Karpas-422 (cell line): Measurements from ENCODE around the gene PRKCE. TPM values are rescaled to one million over a fixed set of nuclear protein-coding genes. Genes with fewer than 3 reads are reported as not detected.
A peak's percentile ranks its signal among the peaks of the same experiment; 100 is the strongest.

Source experiments
- DNase-seq: peaks from one replicate; pipeline ENCODE4 v3.0.0-alpha.2; 2015
- H2AFZ ChIP-seq: fragments of 200-600 bp; sonication (generic); 2 replicates; pipeline ENCODE4 v1.6.1; 2014; ENCODE audit warnings: antibody characterized with exemption, low read length, mixed read lengths
- H3K27ac ChIP-seq: fragments of 200-600 bp; sonication (generic); 2 replicates; pipeline ENCODE4 v1.5.1; 2014; ENCODE audit warnings: mild to moderate bottlenecking, low read length, moderate library complexity
- H3K27me3 ChIP-seq: fragments of 200-600 bp; sonication (generic); 2 replicates; pipeline ENCODE4 v1.6.1; 2014; ENCODE audit warnings: low read length, mixed read lengths
- H3K36me3 ChIP-seq: fragments of 200-600 bp; sonication (generic); 2 replicates; pipeline ENCODE4 v1.6.1; 2014; ENCODE audit warnings: low read length, mixed read lengths; ENCODE audit not compliant: insufficient read depth
- H3K4me1 ChIP-seq: fragments of 200-600 bp; sonication (generic); 2 replicates; pipeline ENCODE4 v1.6.1; 2014; ENCODE audit warnings: mild to moderate bottlenecking, low read length, mixed read lengths
- H3K4me2 ChIP-seq: fragments of 200-600 bp; sonication (generic); 2 replicates; pipeline ENCODE4 v1.6.1; 2014; ENCODE audit warnings: low read length, low read depth, mild to moderate bottlenecking; ENCODE audit not compliant: poor library complexity, severe bottlenecking
- H3K4me3 ChIP-seq: fragments of 200-600 bp; sonication (generic); 2 replicates; pipeline ENCODE4 v1.5.1; 2014; ENCODE audit warnings: mild to moderate bottlenecking, antibody characterized with exemption, low read length, mixed read lengths
- H3K79me2 ChIP-seq: fragments of 200-600 bp; sonication (generic); 2 replicates; pipeline ENCODE4 v1.6.1; 2014; ENCODE audit warnings: mild to moderate bottlenecking, low read length, mixed read lengths
- H3K9ac ChIP-seq: fragments of 200-600 bp; sonication (generic); 2 replicates; pipeline ENCODE4 v1.6.0; 2014; ENCODE audit warnings: low read length
- H3K9me2 ChIP-seq: fragments of 200-600 bp; sonication (generic), shearing (Covaris generic); replicated peaks from 2 replicates; pipeline ENCODE4 v1.6.0; 2014; ENCODE audit warnings: mild to moderate bottlenecking, low read length, moderate library complexity; ENCODE audit not compliant: insufficient read depth
- H3K9me3 ChIP-seq: fragments of 300-700, 200-600 bp; sonication (generic); 2 replicates; pipeline ENCODE4 v1.6.1; 2014; ENCODE audit warnings: low read length, mixed read lengths
- H4K20me1 ChIP-seq: fragments of 200-600 bp; sonication (generic); 2 replicates; pipeline ENCODE4 v1.6.1; 2014; ENCODE audit warnings: mild to moderate bottlenecking, antibody characterized with exemption, low read length, low read depth; ENCODE audit not compliant: insufficient read depth
- total RNA-seq: library from RNA; depleted of rRNA; stranded (reverse); fragments of >200 nt; shearing (Covaris generic); gene quantifications from 2 replicates; pipeline ENCODE4 v1.2.3, GENCODE V29; 2014; ENCODE audit warnings: low replicate concordance

Gene PRKCE
- total RNA-seq, 1 experiment from 2014 or later, result 61.8 TPM

GRCh38 chr2:45797451-45798230 is 146.2 kb downstream of the PRKCE start:
- Histone ChIP-seq H3K4me3 (no peak overlapping the region), H3K9me3 (no peaks in the 10 kb centered on the region), H2AFZ (no peak overlapping the region), H3K36me3 (no peaks in the 10 kb centered on the region), H4K20me1 (0 out of 2 replicates have a peak, but pooled peaks cover 5% of the 10 kb centered on the region), H3K27me3 (no peaks in the 10 kb centered on the region), H3K9ac (no peak overlapping the region), H3K4me2 (no peak overlapping the region), H3K79me2 (peaks cover 96% of the 10 kb centered on the region), H3K9me2 (no peaks in the 10 kb centered on the region), H3K27ac (0 out of 2 replicates have a peak overlapping the region, but pooled peaks have one; percentile 24), H3K4me1 (peaks cover 34% of the 10 kb centered on the region)
- no peak for DNase-seq

GRCh38 chr2:45799679-45800381 is 148.4 kb downstream of the PRKCE start:
- no peak overlapping the region for H3K4me3 ChIP-seq
- H4K20me1 ChIP-seq, result peaks cover 14% of the 10 kb centered on the region; the same call in 1 of the 2 replicates
- H3K9me3 ChIP-seq, result no peaks in the 10 kb centered on the region
- peak overlapping the region; percentile 47; the same call in 1 of the 2 replicates for H3K27ac ChIP-seq
- DNase-seq, result no peak
- no peak overlapping the region for H3K4me2 ChIP-seq
- H3K27me3 ChIP-seq, result no peaks in the 10 kb centered on the region
- H3K9me2 ChIP-seq, result no peaks in the 10 kb centered on the region
- H3K9ac ChIP-seq, result no peak overlapping the region
- H3K79me2 ChIP-seq, result peaks cover 99% of the 10 kb centered on the region
- peaks cover 56% of the 10 kb centered on the region for H3K4me1 ChIP-seq
- no peaks in the 10 kb centered on the region for H3K36me3 ChIP-seq
- no peak overlapping the region for H2AFZ ChIP-seq

GRCh38 chr2:45802499-45803138 is 151.1 kb downstream of the PRKCE start:
- no peak overlapping the region for H3K9ac ChIP-seq
- H3K9me2 ChIP-seq, result no peaks in the 10 kb centered on the region
- no peak overlapping the region for H2AFZ ChIP-seq
- DNase-seq, result no peak
- no peaks in the 10 kb centered on the region for H3K9me3 ChIP-seq
- H3K4me3 ChIP-seq, result no peak overlapping the region
- H3K4me2 ChIP-seq, result no peak overlapping the region
- peaks cover 99% of the 10 kb centered on the region for H3K79me2 ChIP-seq
- H3K36me3 ChIP-seq, result no peaks in the 10 kb centered on the region
- H3K27me3 ChIP-seq, result no peaks in the 10 kb centered on the region
- H3K4me1 ChIP-seq, result peaks cover 81% of the 10 kb centered on the region
- peak overlapping the region; percentile 38 for H3K27ac ChIP-seq
- H4K20me1 ChIP-seq, result peaks cover 36% of the 10 kb centered on the region

- Histone ChIP-seq H3K27ac (peak overlapping the region; percentile 51), H2AFZ (no peak overlapping the region), H3K9me3 (no peaks in the 10 kb centered on the region), H4K20me1 (peaks cover 36% of the 10 kb centered on the region), H3K4me1 (peaks cover 87% of the 10 kb centered on the region), H3K9me2 (no peaks in the 10 kb centered on the region), H3K36me3 (no peaks in the 10 kb centered on the region), H3K9ac (no peak overlapping the region), H3K4me2 (peak overlapping the region; percentile 18), H3K27me3 (no peaks in the 10 kb centered on the region), H3K79me2 (peaks cover 98% of the 10 kb centered on the region), H3K4me3 (no peak overlapping the region)
- peak; percentile 74 for DNase-seq
Measured at GRCh38 chr2:45804987-45805755, 153.7 kb downstream of the PRKCE start.

GRCh38 chr2:45806563-45807358 is 155.3 kb downstream of the PRKCE start:
- no peaks in the 10 kb centered on the region for H3K9me2 ChIP-seq
- H3K36me3 ChIP-seq, result no peaks in the 10 kb centered on the region
- peaks cover 98% of the 10 kb centered on the region for H3K79me2 ChIP-seq
- no peaks in the 10 kb centered on the region for H3K27me3 ChIP-seq
- H3K4me1 ChIP-seq, result peaks cover 86% of the 10 kb centered on the region
- no peak overlapping the region for H3K9ac ChIP-seq
- no peak for DNase-seq
- H3K4me2 ChIP-seq, result peak overlapping the region; percentile 17
- H4K20me1 ChIP-seq, result peaks cover 36% of the 10 kb centered on the region
- H3K27ac ChIP-seq, result peak overlapping the region; percentile 35; the same call in 1 of the 2 replicates
- no peaks in the 10 kb centered on the region for H3K9me3 ChIP-seq
- H2AFZ ChIP-seq, result no peak overlapping the region
- H3K4me3 ChIP-seq, result no peak overlapping the region

- H3K27me3 ChIP-seq, result no peaks in the 10 kb centered on the region
- DNase-seq, result no peak
Measured at GRCh38 chr2:45808294-45808800, 156.9 kb downstream of the PRKCE start.

GRCh38 chr2:45809205-45809604 is 157.7 kb downstream of the PRKCE start:
- no peaks in the 10 kb centered on the region for H3K9me3 ChIP-seq
- H3K4me1 ChIP-seq, result peaks cover 86% of the 10 kb centered on the region
- no peak overlapping the region for H3K4me3 ChIP-seq
- no peaks in the 10 kb centered on the region for H3K36me3 ChIP-seq
- no peaks in the 10 kb centered on the region for H3K27me3 ChIP-seq
- H3K79me2 ChIP-seq, result peaks cover 98% of the 10 kb centered on the region
- H3K27ac ChIP-seq, result no peak overlapping the region
- no peak overlapping the region for H3K4me2 ChIP-seq
- no peak for DNase-seq
- H3K9ac ChIP-seq, result no peak overlapping the region
- H4K20me1 ChIP-seq, result peaks cover 26% of the 10 kb centered on the region
- no peaks in the 10 kb centered on the region for H3K9me2 ChIP-seq
- H2AFZ ChIP-seq, result no peak overlapping the region

More at GRCh38 chr2:45808294-45808800, 156.9 kb downstream of the PRKCE start:
- Histone ChIP-seq H3K9ac (no peak overlapping the region), H3K4me3 (no peak overlapping the region), H3K4me1 (peaks cover 86% of the 10 kb centered on the region), H3K9me2 (no peaks in the 10 kb centered on the region), H3K36me3 (no peaks in the 10 kb centered on the region), H4K20me1 (peaks cover 26% of the 10 kb centered on the region), H3K27ac (no peak overlapping the region), H3K4me2 (no peak overlapping the region), H3K79me2 (peaks cover 98% of the 10 kb centered on the region), H3K9me3 (no peaks in the 10 kb centered on the region), H2AFZ (no peak overlapping the region)
